Activated CD4-positive, alpha-beta T cell treated with anti-CD3 and anti-CD28 coated beads for 24 hours (primary cell): ENCODE data around the gene CFAP58.
"Not testable (repeated sequence)": the region's sequence is repeated elsewhere in the genome, so short reads cannot be mapped to it uniquely, and the experiment has no call there.

ENCODE experiments used
- DNase-seq, 2 donors: peaks; one replicate each; pipeline ENCODE4 v3.0.0-alpha.2; 2020; ENCODE audit warnings: low read depth in 2 of 2

CFAP58 gene

DNA sequence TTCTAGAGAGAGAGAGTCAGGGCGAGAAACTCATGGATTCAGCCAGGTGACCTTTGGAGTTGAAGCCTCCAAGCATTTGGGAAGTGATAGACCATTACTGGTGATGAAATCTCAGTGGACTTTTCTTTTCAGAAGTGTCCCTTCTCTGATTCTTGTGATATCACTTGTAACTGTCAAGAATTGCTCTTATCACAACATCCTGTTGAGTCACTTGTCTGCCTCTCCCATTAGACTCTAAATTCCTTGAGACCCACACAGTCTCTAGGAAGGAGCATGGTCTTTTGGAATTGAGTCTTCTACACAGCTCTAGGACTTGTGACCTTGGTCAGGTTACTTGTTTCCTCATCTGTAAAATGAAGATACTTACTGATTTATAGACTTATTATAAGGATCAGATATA is 81.0 kb downstream of the CFAP58 start:
- no peak for DNase-seq

DNA sequence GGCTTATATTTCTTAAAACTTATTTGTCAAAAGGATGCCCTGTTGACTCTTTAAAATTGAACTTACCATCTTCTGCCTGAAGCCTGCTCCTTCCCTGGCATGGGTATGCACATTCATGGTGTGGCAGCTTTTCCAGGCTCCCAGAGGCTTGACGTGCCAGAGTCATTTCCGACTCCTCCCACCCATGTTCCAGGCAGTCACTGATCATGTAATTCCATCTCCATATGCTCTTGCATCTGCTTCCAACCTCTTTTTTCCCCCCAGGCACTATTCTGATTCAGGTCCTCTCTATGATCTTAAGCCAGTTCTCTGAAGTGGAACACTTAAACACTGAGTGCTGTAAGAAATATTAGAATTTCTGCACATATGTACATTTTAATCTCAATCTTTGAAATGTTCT is 82.2 kb downstream of the CFAP58 start:
- no peak for DNase-seq

DNA sequence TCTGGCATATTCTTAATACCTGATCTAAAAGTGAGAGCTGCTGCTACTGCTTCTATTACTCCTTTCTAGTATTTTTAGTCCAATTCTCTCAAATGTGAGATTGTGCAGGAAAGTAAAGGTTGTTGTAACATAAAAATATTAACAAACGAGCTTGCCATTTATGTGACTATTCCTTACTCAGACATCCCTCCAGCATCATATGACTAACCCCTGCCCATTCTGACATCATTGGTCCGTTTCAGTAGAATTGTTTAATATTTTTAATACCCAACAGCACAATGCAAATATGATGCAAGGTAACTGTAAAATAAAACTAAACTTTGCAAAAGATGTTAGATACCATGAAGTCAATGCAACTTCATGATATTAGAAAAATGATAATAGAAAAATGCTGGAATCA is 83.6 kb downstream of the CFAP58 start:
- no peak for DNase-seq

DNA sequence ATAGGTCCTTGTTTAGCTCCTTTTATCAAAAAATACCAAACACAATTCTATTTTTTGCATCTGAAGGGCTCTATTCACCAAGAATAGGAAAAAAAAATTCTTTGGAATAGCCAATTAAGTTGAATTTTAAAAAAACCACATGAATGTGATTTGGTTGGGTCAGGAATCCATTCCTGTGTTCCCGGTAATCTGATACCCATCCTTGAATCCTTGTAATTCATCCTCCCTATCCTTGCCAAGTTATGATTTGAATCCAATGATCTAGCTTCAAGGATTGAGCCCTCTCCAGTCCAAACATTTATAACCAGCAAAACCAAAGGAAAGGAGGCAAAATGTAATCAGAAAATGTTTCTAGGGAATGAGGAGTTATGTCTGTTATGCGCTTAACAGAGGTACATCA is 86.6 kb downstream of the CFAP58 start:
- DNase-seq: no peak

DNA sequence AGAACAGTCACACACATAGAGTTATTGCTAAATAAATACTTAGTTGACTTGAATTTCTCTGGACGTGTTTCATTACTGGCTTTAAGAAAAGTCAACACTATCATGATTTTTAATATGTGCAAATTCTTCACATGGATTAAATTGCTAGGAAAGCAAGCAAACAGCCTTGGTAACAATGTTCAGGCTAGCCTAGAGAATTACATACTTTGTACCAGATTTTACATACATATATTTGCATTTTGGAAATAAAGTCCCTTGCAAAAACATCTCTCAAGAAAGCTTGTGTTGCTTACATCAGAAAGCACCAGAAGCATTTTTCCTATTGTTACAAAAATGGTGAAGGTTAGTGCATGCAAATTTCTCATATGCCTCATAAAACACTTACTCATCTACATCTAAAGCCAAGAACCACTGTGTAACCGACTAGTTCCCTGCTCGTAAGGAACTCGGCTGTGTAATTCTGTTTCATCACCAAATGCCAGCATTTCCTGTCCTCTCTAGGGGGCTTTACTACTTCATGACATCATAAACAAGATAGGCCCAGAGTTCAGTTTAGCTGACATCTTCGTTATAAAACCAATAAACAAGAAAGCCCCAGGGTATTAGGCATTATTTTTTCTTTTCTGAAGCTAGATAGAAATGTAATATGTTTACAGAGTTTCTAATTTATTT is 87.8 kb downstream of the CFAP58 start:
- DNase-seq: no peak

DNA sequence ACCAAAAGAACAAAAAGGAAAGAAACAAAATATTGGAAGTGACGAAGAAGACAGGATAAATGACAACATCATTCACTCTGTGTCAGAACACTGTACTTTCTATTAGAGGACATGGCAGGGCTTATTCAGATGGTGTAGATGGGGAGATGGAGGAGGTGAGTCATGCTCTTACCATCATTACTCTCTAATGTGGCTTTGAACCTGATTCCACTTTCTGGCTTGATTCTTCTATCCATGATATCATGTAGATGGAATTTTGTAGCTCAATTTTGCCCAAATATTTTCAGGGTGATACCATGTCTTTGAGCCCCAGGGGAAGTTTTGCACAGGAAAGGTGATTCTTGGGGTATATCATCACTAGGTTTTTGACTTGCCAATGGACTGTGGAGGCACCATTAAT is 91.7 kb downstream of the CFAP58 start:
- DNase-seq: no peak

DNA sequence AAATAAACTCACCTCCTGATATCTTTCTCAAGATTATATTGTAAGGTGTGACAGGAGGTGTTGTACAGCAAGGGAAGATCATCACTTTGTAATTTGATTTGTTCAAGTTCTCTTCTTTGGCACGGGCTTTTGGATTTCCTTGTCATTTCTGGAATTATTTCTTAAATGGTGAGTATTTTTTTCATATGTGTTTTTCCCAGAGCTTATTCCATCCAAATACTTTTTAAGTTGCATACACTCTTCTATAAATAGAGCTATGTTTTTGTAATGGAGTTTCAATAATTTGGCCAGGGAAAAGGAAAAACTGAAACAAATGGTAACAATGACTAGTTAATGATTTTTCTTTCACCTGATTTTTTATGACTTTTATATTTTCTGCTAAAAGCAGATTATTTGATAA is 92.5 kb downstream of the CFAP58 start:
- no peak for DNase-seq

DNA sequence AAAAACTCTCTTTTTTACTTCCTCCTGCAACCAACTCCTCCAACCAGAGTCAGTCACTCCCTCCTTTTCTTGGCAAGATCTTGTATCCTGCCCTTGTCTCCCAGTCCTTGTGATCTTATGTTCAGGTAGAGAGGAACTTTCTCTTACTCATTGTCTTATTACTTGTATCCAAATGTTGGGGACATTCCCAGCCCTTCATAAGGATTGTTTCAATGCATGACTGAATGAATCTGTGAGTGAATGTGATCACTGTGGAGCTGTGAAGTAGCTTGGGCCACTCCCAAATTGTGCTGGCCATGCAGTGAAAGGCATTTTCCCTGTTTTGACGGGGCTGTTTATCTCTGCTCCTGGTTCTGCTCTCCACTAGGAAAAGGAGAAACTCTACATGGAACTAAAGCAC is 93.7 kb downstream of the CFAP58 start:
- DNase-seq: no peak

DNA sequence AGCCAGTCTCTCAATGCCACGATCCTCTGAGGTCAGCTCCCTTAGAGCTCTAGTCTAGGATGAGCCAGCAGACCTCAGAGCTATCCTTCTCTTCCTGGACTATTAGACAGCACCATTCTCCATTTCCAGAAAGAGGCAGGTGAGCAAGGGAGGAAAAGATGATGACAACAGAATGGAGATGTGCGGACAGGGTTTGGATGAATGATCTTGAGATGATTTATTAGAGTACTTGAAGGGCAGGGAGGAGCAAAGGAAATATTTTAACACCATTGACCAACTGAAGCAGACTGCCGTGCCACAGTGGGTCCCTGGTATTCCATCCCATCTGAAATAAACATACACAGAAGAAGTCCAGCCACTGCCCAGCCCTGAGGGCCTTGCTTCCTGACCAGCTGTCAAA is 94.3 kb downstream of the CFAP58 start:
- DNase-seq: no peak

DNA sequence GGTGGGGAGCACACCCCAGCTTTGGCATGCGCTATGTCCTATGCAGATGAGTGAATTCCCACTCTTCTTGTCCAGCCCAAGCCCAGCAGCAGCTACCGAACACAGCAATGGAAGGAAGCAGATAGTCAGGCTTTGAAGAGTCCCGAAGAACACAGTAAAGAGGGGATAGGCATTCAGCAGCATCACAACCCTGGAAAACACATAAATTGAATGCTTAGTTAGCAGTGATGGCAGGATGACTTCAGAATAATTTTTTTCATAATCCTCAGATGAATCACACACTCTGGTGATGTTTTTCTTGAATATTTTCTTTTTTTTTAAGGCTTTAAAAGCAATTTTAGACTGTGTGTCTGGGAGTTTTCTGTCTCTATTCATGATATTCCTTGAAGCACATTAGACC is 95.8 kb downstream of the CFAP58 start:
- no peak for DNase-seq

DNA sequence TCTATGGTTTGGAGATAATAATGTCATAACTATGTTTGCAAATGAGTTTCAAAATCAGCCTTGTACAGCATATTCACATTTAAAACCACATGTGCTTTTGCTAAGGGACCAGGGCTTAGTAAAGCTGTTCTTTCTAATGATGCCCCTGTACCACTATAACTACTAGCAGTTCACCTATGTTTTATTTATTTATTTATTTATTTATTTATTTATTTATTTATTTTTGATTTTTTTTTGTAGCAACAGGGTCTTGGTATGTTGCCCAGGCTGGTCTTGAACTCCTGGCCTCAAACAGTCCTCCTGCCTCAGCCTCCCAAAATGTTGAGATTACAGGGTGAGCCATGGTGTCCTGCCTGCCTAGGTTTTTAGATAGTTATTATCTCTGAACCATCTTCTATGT is 96.9 kb downstream of the CFAP58 start:
- DNase-seq: no peak

DNA sequence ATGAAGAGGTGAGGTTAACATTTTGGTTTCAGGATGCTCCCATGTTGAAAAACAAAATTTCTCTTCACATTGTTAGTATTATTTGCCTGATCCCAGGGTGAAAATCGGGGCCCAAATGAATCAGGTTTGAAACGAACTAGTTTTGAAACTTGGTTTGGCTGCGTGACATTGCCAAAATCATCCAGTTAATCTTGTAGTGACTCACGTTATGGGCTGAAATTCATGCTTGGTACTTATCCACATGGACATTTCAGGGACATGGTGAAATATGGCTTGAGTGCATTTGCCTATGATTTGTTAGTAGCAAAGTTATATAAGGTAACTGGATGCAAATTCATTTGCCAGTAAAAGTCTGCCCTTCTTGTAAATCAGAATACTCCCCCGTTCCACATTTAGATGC is 97.3 kb downstream of the CFAP58 start:
- DNase-seq: no peak

DNA sequence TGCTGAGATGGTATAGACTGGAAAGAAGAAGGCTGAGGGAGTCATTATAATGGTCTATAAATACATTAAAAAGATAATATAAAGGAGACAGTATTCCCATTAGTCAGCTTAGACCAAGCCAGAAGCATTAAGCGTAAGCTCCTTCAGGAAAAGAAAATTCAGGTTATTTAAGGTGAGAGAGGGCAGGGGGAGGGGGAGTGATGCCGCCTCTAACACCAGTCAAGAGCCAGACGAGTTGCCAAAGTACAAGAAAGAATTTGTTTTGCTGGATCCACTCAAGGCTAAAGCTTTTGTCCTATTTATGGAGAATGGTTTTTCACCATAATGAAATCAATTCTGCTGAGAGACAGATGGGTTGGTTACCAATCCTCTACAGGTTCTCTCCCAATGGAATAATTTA is 99.3 kb downstream of the CFAP58 start:
- DNase-seq: no peak

DNA sequence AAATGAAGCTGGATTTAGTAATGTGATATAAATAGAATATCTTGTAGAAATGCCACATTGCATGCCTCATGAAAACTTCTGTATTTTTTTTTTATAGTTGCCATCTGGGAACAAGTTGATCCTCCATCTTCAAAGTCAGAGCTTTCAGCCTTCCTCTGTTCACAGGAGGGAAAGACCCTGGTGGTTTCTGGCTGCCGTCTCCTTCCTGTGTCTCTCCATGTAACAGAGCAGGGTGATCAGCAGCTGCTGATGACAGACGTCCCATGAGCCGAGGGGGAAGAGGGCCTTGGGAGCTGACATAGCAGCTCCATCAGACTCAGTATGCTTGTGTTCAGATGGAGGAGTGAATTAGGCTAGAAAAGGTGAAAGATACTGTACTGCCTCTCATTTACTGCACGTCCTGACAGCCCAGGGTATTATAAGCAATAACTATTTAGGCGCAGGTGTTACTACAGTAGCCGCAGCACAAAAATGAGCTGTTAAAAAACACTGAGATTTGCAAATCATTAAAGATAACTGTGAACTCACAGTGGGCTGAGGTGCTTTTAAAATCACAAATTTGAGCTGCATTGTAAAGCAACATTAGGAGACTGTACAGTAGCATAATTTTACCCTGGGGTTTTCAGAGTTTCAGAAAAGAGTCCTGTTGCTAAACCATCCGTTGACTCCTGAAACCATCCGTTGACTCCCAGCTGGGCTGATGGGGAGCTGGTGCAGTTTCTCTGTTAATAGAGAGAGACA is 103.3 kb downstream of the CFAP58 start:
- DNase-seq: no peak

DNA sequence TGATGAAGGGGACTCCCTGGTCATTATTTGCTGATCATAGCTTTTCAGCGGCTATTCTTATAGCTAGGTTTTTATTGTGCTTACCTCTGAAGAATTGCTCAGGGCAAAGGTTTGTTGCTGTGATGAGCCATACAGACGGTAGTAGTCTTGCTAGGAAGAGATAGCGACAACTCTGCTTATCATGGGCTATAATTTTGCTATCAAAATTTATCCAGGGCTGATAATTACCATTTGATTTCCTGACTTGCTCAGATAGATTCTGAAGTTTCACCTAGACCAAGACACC is 103.9 kb downstream of the CFAP58 start:
- no peak for DNase-seq

DNA sequence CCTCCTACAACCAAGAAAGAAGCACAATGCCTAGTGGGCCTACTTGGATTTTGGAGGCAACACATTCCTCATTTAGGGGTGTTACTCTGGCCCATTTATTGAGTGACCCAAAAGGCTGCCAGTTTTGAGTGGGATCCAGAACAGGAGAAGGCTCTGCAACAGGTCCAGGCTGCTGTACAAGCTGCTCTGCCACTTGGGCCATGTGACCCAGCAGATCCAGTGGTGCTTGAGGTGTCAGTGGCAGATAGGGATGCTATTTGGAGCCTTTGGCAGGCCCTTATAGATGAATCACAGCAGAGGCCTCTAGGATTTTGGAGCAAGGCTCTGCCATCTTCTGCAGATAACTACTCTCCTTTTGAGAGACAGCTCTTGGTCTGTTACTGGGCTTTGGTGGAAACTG is 111.9 kb downstream of the CFAP58 start:
- not testable (repeated sequence) for DNase-seq

DNA sequence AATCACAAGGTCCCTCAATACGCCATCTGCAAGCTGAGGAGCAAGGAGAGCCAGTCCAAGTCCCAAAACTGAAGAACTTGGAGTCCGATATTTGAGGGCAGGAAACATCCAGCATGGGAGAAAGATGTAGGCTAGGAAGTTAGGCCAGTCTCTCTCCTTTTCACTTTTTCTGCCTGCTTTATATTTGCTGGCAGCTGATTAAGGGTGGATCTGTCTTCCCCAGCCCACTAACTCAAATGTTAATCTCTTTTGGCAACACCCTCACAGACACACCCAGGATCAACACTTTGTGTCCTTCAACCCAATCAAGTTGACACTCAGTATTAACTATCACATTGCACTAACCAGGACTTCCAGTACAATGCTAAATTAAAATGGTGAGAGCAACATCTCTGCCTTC is 115.2 kb downstream of the CFAP58 start:
- DNase-seq: not testable (repeated sequence)

DNA sequence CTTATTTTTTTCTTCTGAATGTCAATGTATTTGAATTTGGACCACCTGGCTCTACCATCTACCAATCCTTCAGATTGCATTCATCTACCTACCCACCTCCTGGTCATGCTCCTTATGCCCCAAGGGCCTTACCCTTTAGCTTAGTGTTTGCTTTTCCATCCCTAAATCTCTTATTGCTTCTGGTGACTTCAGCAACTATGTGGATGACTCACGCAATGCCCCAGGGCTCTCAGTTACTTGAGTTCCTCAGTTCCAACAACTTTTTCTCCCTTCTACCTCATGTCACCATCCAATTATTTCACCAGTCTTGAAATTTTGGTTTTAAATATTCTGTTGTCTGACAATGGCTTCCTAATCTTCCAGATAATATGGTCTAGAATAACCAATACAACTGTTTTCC is 118.9 kb downstream of the CFAP58 start:
- no peak for DNase-seq

DNA sequence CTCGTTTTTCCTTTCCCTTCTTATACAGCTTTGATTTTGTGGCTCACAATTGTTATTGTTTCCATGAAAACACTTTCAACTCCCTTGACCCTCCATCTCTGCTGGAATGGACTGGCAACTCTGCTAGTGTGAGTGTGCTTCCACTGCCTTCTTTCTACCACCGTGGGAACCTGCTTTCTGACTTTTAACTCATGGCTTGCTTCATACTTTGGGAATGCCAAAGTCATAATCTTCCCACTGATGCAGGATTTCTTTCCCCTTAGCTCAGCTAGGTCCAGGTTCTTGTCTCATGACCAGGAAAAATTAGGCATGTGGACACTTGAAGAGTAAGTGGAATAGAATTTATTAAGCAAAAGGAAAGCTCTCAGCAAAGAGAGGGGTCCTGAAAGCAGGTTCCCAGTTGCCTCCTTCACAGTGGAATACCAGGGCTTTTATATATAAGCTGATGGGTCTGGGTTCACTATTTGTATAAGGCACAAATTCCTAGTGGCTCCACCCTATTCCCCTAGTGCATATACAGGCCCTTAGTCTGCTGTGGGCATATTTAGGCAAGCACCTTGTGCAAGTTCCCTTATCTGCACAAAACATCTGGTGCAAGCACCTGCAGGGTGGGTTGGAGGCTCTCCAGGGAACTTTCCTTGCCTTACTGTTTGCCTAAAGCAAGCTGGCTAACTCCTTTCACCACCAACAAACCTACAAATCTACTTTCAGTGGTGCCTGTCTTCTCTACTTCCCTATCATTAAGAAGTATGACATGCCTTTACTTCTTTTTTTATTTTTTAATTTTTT is 119.5 kb downstream of the CFAP58 start:
- no peak for DNase-seq

DNA sequence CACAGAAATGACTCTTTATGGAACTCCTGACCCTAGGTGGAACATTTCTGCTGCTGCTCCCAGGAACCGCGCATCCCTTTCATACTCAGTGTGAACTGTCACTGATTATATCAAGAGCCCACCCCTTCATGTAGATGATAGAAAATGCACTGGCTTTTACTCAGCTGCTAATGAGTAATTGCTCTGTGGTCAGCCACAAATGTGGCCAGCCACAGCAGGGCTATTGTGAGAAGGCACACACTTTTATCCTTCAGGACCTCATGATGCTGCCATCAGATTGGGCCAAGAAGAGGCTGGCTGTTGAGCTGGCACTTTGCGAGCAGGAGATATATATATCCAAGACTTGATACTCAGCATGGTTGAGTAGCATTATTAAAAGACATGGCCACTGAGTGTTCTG is 124.7 kb downstream of the CFAP58 start:
- DNase-seq: no peak

DNA sequence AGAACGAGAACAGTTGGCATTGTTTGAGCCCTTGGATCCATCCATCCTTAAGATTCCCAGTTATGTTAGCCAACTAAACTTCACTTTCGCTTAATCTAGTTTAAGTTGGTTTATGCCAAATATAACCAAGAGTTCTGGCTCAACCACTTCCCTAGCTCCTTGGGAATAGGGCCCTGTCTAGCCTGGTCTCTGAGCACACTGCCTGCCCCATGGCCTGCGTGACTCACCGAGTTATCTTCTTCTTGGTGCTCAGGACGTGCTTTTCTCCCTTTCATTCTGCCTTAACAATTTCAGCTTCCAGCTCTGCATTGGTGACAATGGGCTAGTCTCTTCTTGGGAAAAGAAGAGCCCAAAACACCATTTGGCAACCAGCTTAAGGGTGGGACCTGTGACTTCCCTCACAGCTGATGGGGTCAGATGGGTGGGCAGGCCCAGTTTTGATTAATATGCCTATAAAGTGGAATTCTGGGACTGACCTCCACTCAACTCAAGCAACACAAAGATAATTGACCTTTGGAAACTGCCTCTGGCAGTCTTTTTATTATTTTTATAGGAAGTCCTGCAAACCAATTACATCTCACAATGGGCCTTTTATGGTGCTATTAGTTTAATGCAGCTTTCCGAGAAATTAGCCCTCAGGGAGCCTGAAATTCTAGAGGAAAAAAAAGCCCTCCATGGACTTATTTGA is 126.4 kb downstream of the CFAP58 start:
- DNase-seq: no peak

DNA sequence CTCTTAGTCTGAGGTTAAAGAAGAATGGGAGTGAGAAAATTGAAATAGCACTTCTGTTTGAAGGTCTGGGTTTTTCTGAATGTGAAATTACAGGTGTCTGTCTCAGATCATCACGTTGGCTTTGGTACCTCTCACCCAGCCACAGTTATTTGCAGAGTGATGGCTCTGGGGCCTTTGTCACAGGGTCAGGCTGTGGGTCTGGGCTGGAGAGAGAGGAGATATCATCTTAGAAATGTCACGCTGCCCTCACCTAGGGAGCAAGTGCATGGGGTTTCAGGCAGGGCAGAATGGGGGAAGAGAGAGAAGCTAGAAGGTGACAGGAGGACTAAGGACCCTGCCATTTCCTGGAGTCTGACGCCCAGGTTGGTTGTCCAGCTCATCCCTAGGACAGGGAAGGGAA is 127.2 kb downstream of the CFAP58 start:
- DNase-seq: no peak

DNA sequence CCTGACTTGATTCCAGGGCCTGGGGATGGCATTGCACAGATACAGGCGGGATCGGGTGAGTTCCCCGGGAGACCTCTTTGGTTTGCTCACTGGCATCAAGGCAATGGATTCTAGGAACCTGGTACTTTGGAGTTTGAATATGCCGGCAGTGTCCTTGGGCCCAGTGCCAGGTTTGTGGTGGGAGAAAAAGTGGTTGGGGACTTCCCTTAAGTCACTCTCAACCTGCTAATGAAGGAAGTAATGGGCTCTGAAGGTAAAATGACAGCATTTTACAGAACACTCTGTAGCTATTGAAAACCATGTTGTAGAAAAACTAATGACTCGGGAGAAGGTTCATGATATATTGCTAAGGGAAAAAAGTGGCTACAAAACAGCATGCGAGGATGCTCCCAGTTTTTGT is 129.9 kb downstream of the CFAP58 start:
- DNase-seq: no peak
